ENCODE data around the gene MAGEA2.
"Not testable (repeated sequence)": the region's sequence is repeated elsewhere in the genome, so short reads cannot be mapped to it uniquely, and the experiment has no call there.

Gene MAGEA2

DNA sequence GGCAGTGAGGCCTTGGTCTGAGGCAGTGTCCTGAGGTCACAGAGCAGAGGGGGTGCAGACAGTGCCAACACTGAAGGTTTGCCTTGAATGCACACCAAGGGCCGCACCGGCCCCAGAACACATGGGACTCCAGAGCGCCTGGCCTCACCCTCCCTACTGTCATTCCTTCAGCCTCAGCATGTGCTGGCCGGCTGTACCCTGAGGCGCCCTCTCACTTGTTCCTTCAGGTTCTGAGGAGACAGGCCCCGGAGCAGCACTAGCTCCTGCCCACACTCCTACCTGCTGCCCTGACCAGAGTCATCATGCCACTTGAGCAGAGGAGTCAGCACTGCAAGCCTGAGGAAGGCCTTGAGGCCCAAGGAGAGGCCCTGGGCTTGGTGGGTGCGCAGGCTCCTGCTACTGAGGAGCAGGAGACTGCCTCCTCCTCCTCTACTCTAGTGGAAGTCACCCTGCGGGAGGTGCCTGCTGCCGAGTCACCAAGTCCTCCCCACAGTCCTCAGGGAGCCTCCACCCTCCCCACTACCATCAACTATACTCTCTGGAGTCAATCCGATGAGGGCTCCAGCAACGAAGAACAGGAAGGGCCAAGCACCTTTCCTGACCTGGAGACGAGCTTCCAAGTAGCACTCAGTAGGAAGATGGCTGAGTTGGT, 17.7 kb downstream of the MAGEA2 start:
- no peaks in the 10 kb centered on the region for H3K36me3 ChIP-seq (ENCODE audit: control insufficient read depth, insufficient read depth, low read length)
- H3K27me3 ChIP-seq (ENCODE audit: control insufficient read depth, insufficient read depth, low read length), result no peaks in the 10 kb centered on the region
- no peaks in the 10 kb centered on the region for H3K4me1 ChIP-seq (ENCODE audit: control insufficient read depth, insufficient read depth, low read length)
- H3K4me3 ChIP-seq (ENCODE audit: low read depth, low read length), result no peak overlapping the region
- H3K9me3 ChIP-seq (ENCODE audit: control insufficient read depth, insufficient read depth, low read length), result no peaks in the 10 kb centered on the region
- H3K9ac ChIP-seq (ENCODE audit: low read depth, low read length), result no peak overlapping the region

GRCh38 chrX:152735101-152735500, 18.5 kb downstream of the MAGEA2 start:
- no peak overlapping the region for H3K4me3 ChIP-seq (ENCODE audit: low read depth, low read length)
- no peak overlapping the region for H3K9ac ChIP-seq (ENCODE audit: low read depth, low read length)

GRCh38 chrX:152734143-152734858, 19.3 kb downstream of the MAGEA2 start:
- H3K4me3 ChIP-seq (ENCODE audit: low read depth, low read length); H3K4me1 ChIP-seq (ENCODE audit: control insufficient read depth, insufficient read depth, low read length); H3K36me3 ChIP-seq (ENCODE audit: control insufficient read depth, insufficient read depth, low read length); H3K9ac ChIP-seq (ENCODE audit: low read depth, low read length); H3K9me3 ChIP-seq (ENCODE audit: control insufficient read depth, insufficient read depth, low read length); H3K27me3 ChIP-seq (ENCODE audit: control insufficient read depth, insufficient read depth, low read length): not testable (repeated sequence)

More at GRCh38 chrX:152735101-152735500, 18.5 kb downstream of the MAGEA2 start:
- H3K9me3 ChIP-seq (ENCODE audit: control insufficient read depth, insufficient read depth, low read length), result no peaks in the 10 kb centered on the region
- H3K27me3 ChIP-seq (ENCODE audit: control insufficient read depth, insufficient read depth, low read length), result no peaks in the 10 kb centered on the region
- no peaks in the 10 kb centered on the region for H3K4me1 ChIP-seq (ENCODE audit: control insufficient read depth, insufficient read depth, low read length)
- H3K36me3 ChIP-seq (ENCODE audit: control insufficient read depth, insufficient read depth, low read length), result no peaks in the 10 kb centered on the region

GRCh38 chrX:152733261-152733975, 20.2 kb downstream of the MAGEA2 start, which contains the start of the genes CSAG1 and MAGEA12:
TSS of gene CSAG1 (minus strand) at chrX:152733721. CDS start at chrX:152732460, 1,261 bp downstream.
TSS of gene MAGEA12 (plus strand) at chrX:152733757. CDS start at chrX:152736162, 2,405 bp downstream.
- Histone ChIP-seq H3K36me3 (ENCODE audit: control insufficient read depth, insufficient read depth, low read length) (no peaks in the 10 kb centered on the region), H3K9me3 (ENCODE audit: control insufficient read depth, insufficient read depth, low read length) (no peaks in the 10 kb centered on the region), H3K4me1 (ENCODE audit: control insufficient read depth, insufficient read depth, low read length) (no peaks in the 10 kb centered on the region), H3K9ac (ENCODE audit: low read depth, low read length) (no peak within 1 kb of the TSS), H3K27me3 (ENCODE audit: control insufficient read depth, insufficient read depth, low read length) (no peaks in the 10 kb centered on the region), H3K4me3 (ENCODE audit: low read depth, low read length) (peak within 1 kb of the TSS; percentile 11)

DNA sequence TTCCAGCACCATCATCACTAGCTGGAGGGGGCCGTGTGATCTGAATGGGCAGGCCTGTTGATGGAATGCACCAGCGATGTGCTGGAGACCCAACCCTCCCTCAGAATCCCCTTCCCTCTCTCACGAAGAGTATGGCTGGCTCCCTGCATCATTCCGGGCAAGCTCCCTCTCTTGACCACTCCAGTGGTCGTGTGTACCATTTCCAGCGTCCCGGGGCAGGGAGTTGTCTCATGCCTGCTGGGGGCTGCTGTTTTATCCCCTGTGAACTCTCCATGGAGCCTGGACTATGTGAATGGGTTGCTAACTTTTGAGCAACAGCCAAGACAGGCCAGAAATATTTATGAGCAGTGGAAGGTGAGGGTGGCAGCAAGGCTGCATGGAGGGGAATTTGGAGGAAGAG, 28.2 kb downstream of the MAGEA2 start:
- Histone ChIP-seq H3K36me3 (ENCODE audit: control insufficient read depth, insufficient read depth, low read length) (no peaks in the 10 kb centered on the region), H3K4me3 (ENCODE audit: low read depth, low read length) (no peak overlapping the region), H3K4me1 (ENCODE audit: control insufficient read depth, insufficient read depth, low read length) (no peaks in the 10 kb centered on the region), H3K27me3 (ENCODE audit: control insufficient read depth, insufficient read depth, low read length) (no peaks in the 10 kb centered on the region), H3K9me3 (ENCODE audit: control insufficient read depth, insufficient read depth, low read length) (no peaks in the 10 kb centered on the region), H3K9ac (ENCODE audit: low read depth, low read length) (no peak overlapping the region)

- H3K36me3 ChIP-seq (ENCODE audit: control insufficient read depth, insufficient read depth, low read length); H3K4me1 ChIP-seq (ENCODE audit: control insufficient read depth, insufficient read depth, low read length); H3K4me3 ChIP-seq (ENCODE audit: low read depth, low read length); H3K9me3 ChIP-seq (ENCODE audit: control insufficient read depth, insufficient read depth, low read length); H3K9ac ChIP-seq (ENCODE audit: low read depth, low read length); H3K27me3 ChIP-seq (ENCODE audit: control insufficient read depth, insufficient read depth, low read length): not testable (repeated sequence)
Observed at GRCh38 chrX:152713815-152714787, 39.5 kb downstream of the MAGEA2 start, which contains the start of gene MAGEA2B. TSS of gene MAGEA2B (plus strand) at chrX:152714628. CDS start at chrX:152717107, 2,479 bp downstream.

DNA sequence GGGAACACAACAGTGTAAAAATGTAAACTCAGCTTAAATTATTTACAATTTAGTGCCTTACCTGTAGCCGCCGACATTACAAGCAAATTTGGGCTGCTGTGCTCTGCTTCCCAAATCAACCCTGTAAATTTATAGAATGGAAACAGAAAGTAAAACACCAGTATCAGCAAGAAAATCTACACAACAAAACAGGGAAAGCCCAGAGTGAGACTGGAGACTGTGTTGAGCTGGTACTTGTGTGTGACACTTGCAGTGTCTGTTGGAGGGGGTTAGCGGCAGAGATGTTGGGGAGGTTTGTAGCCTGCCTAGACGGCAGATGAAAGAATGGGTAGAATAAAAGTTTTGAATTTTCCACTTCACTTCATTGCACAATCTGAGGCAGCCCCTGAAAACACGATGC, 40.4 kb downstream of the MAGEA2 start:
- H3K4me3 ChIP-seq (ENCODE audit: low read depth, low read length); H3K9me3 ChIP-seq (ENCODE audit: control insufficient read depth, insufficient read depth, low read length); H3K36me3 ChIP-seq (ENCODE audit: control insufficient read depth, insufficient read depth, low read length); H3K9ac ChIP-seq (ENCODE audit: low read depth, low read length); H3K27me3 ChIP-seq (ENCODE audit: control insufficient read depth, insufficient read depth, low read length); H3K4me1 ChIP-seq (ENCODE audit: control insufficient read depth, insufficient read depth, low read length): not testable (repeated sequence)

GRCh38 chrX:152709173-152709572, 44.5 kb downstream of the MAGEA2 start, which contains the start of gene CSAG2:
TSS of gene CSAG2 (minus strand) at chrX:152709273. CDS start at chrX:152709112, 161 bp downstream.
- not testable (repeated sequence) for H3K9ac ChIP-seq (ENCODE audit: low read depth, low read length); H3K36me3 ChIP-seq (ENCODE audit: control insufficient read depth, insufficient read depth, low read length); H3K4me3 ChIP-seq (ENCODE audit: low read depth, low read length); H3K4me1 ChIP-seq (ENCODE audit: control insufficient read depth, insufficient read depth, low read length); H3K9me3 ChIP-seq (ENCODE audit: control insufficient read depth, insufficient read depth, low read length); H3K27me3 ChIP-seq (ENCODE audit: control insufficient read depth, insufficient read depth, low read length)

- H3K9ac ChIP-seq (ENCODE audit: low read depth, low read length); H3K36me3 ChIP-seq (ENCODE audit: control insufficient read depth, insufficient read depth, low read length); H3K4me3 ChIP-seq (ENCODE audit: low read depth, low read length); H3K9me3 ChIP-seq (ENCODE audit: control insufficient read depth, insufficient read depth, low read length); H3K27me3 ChIP-seq (ENCODE audit: control insufficient read depth, insufficient read depth, low read length); H3K4me1 ChIP-seq (ENCODE audit: control insufficient read depth, insufficient read depth, low read length): not testable (repeated sequence)
Observed at GRCh38 chrX:152706500-152706899, 47.1 kb downstream of the MAGEA2 start.

- not testable (repeated sequence) for H3K9me3 ChIP-seq (ENCODE audit: control insufficient read depth, insufficient read depth, low read length); H3K27me3 ChIP-seq (ENCODE audit: control insufficient read depth, insufficient read depth, low read length); H3K36me3 ChIP-seq (ENCODE audit: control insufficient read depth, insufficient read depth, low read length); H3K4me3 ChIP-seq (ENCODE audit: low read depth, low read length); H3K9ac ChIP-seq (ENCODE audit: low read depth, low read length); H3K4me1 ChIP-seq (ENCODE audit: control insufficient read depth, insufficient read depth, low read length)
Observed at GRCh38 chrX:152700390-152700789, 53.3 kb downstream of the MAGEA2 start.

Data from iPS-15b (cell line).